MM.1S (cell line): ENCODE results near the gene CHAC2.
A peak's percentile ranks its signal among the peaks of the same experiment; 100 is the strongest.

ENCODE experiments used
- DNase-seq: peaks from one replicate; pipeline ENCODE4 v3.0.0-alpha.2; 2015
- H2AFZ ChIP-seq: fragments of 300-600 bp; sonication (generic); 2 replicates; pipeline ENCODE4 v1.6.0; 2016; ENCODE audit warnings: antibody characterized with exemption, low read length
- H3F3A ChIP-seq: fragments of 300-600 bp; sonication (generic); 2 replicates; pipeline ENCODE4 v1.6.1; 2016; ENCODE audit warnings: mild to moderate bottlenecking, antibody characterized with exemption, low read length, moderate library complexity, mixed read lengths; ENCODE audit not compliant: insufficient read depth
- H3K27ac ChIP-seq: fragments of 300-600 bp; sonication (generic); 2 replicates; pipeline ENCODE4 v1.5.1; 2016; ENCODE audit warnings: mild to moderate bottlenecking, low read length
- H3K27me3 ChIP-seq: fragments of 300-600 bp; sonication (generic); replicated peaks from 2 replicates; pipeline ENCODE4 v1.6.0; 2016; ENCODE audit warnings: low read length; ENCODE audit not compliant: insufficient read depth
- H3K36me3 ChIP-seq: fragments of 300-600 bp; sonication (generic); replicated peaks from 2 replicates; pipeline ENCODE4 v1.6.1; 2016; ENCODE audit warnings: mild to moderate bottlenecking, low read length, mixed read lengths; ENCODE audit not compliant: insufficient read depth
- H3K4me1 ChIP-seq: fragments of 300-600 bp; sonication (generic); 2 replicates; pipeline ENCODE4 v1.6.1; 2016; ENCODE audit warnings: low read length, mixed read lengths
- H3K4me2 ChIP-seq: fragments of 300-600 bp; sonication (generic); 2 replicates; pipeline ENCODE4 v1.6.0; 2016; ENCODE audit warnings: low read depth, low read length
- H3K4me3 ChIP-seq: fragments of 300-600 bp; sonication (generic); 2 replicates; pipeline ENCODE4 v1.5.1; 2016; ENCODE audit warnings: low read length, mixed read lengths
- H3K79me2 ChIP-seq: fragments of 300-600 bp; sonication (generic); 2 replicates; pipeline ENCODE4 v1.6.1; 2016; ENCODE audit warnings: mixed run types, low read length, mixed read lengths
- H3K9ac ChIP-seq: fragments of 300-600 bp; sonication (generic); 2 replicates; pipeline ENCODE4 v1.6.1; 2016; ENCODE audit warnings: low read length, mixed read lengths
- H3K9me2 ChIP-seq: fragments of 300-600 bp; sonication (generic); replicated peaks from 2 replicates; pipeline ENCODE4 v1.6.1; 2016; ENCODE audit warnings: mild to moderate bottlenecking, low read length, mixed read lengths; ENCODE audit not compliant: insufficient read depth
- H3K9me3 ChIP-seq: fragments of 300-600 bp; sonication (generic); replicated peaks from 2 replicates; pipeline ENCODE4 v1.6.1; 2016; ENCODE audit warnings: mild to moderate bottlenecking, low read length, mixed read lengths; ENCODE audit not compliant: insufficient read depth
- H4K20me1 ChIP-seq: fragments of 300-600 bp; sonication (generic); 2 replicates; pipeline ENCODE4 v1.6.1; 2016; ENCODE audit warnings: mild to moderate bottlenecking, low read length, moderate library complexity, mixed read lengths; ENCODE audit not compliant: insufficient read depth
- CTCF ChIP-seq: fragments of 300-600 bp; sonication (generic); IDR thresholded peaks from 2 replicates; pipeline ENCODE4 v1.5.1; 2016; ENCODE audit warnings: antibody characterized with exemption, low read length, mixed read lengths
- EZH2 ChIP-seq: fragments of 300-600 bp; sonication (generic); optimal IDR thresholded peaks from 2 replicates; pipeline ENCODE3; 2017; ENCODE audit warnings: low read depth, mild to moderate bottlenecking, antibody characterized with exemption, low read length, mixed read lengths
- EZH2phosphoT487 ChIP-seq: fragments of 300-600 bp; sonication (generic); IDR thresholded peaks from 2 replicates; pipeline ENCODE4 v1.6.1; 2018; ENCODE audit warnings: antibody characterized with exemption, low read length

CHAC2 gene

GRCh38 chr2:53784436-53784835 is 16.8 kb downstream of the CHAC2 start:
- no peak overlapping the region for H3K27ac ChIP-seq
- no peak overlapping the region for H3K9ac ChIP-seq
- TF ChIP-seq EZH2phosphoT487 (no peak), EZH2 (no peak), CTCF (no peak)

GRCh38 chr2:53785366-53785765 is 17.8 kb downstream of the CHAC2 start:
- peaks cover 6% of the 10 kb centered on the region; the same call in 1 of the 2 replicates for H3K4me1 ChIP-seq
- H3K4me2 ChIP-seq = peak overlapping the region; percentile 52
- TF ChIP-seq EZH2phosphoT487 = no peak
- no peak for TF ChIP-seq EZH2
- TF ChIP-seq CTCF = no peak
- no peak overlapping the region for H3K27ac ChIP-seq
- peaks cover 100% of the 10 kb centered on the region for H3K79me2 ChIP-seq
- DNase-seq = no peak
- no peak overlapping the region for H2AFZ ChIP-seq
- peak overlapping the region; percentile 79; the same call in 1 of the 2 replicates for H3K9ac ChIP-seq
- H3K9me2 ChIP-seq = no peaks in the 10 kb centered on the region
- H3K9me3 ChIP-seq = no peaks in the 10 kb centered on the region
- H3K27me3 ChIP-seq = no peaks in the 10 kb centered on the region
- H3F3A ChIP-seq = peaks cover 9% of the 10 kb centered on the region
- H4K20me1 ChIP-seq = no peaks in the 10 kb centered on the region
- H3K4me3 ChIP-seq = no peak overlapping the region
- no peaks in the 10 kb centered on the region for H3K36me3 ChIP-seq

More at GRCh38 chr2:53784436-53784835, 16.8 kb downstream of the CHAC2 start:
- peaks cover 100% of the 10 kb centered on the region for H3K79me2 ChIP-seq
- H3K27me3 ChIP-seq = no peaks in the 10 kb centered on the region
- no peak for DNase-seq
- H2AFZ ChIP-seq = no peak overlapping the region
- peaks cover 6% of the 10 kb centered on the region; the same call in 1 of the 2 replicates for H3K4me1 ChIP-seq
- H3K9me2 ChIP-seq = no peaks in the 10 kb centered on the region
- H3K4me2 ChIP-seq = peak overlapping the region; percentile 52; the same call in 1 of the 2 replicates
- peaks cover 9% of the 10 kb centered on the region for H3F3A ChIP-seq
- no peaks in the 10 kb centered on the region for H4K20me1 ChIP-seq
- H3K9me3 ChIP-seq = no peaks in the 10 kb centered on the region
- no peaks in the 10 kb centered on the region for H3K36me3 ChIP-seq
- H3K4me3 ChIP-seq = no peak overlapping the region

- Histone ChIP-seq H3K4me3 (peak overlapping the region; percentile 87), H3K4me1 (peaks cover 6% of the 10 kb centered on the region; the same call in 1 of the 2 replicates)
- peak; percentile 7 for DNase-seq
Measured at GRCh38 chr2:53786352-53786704, 18.7 kb downstream of the CHAC2 start.

More at GRCh38 chr2:53786352-53786704, 18.7 kb downstream of the CHAC2 start:
- TF ChIP-seq EZH2phosphoT487 (no peak), EZH2 (no peak), CTCF (no peak)
- no peaks in the 10 kb centered on the region for H3K9me3 ChIP-seq
- no peaks in the 10 kb centered on the region for H3K36me3 ChIP-seq
- peak overlapping the region; percentile 52 for H3K4me2 ChIP-seq
- H3K79me2 ChIP-seq = peaks cover 100% of the 10 kb centered on the region
- H3K27ac ChIP-seq = peak overlapping the region; percentile 62
- H3K9ac ChIP-seq = peak overlapping the region; percentile 79
- no peaks in the 10 kb centered on the region for H3K9me2 ChIP-seq
- no peaks in the 10 kb centered on the region for H3K27me3 ChIP-seq
- H3F3A ChIP-seq = peaks cover 9% of the 10 kb centered on the region
- H2AFZ ChIP-seq = peak overlapping the region; percentile 93
- H4K20me1 ChIP-seq = no peaks in the 10 kb centered on the region
